Right lobe of liver (tissue), 6 donors: Measurements from ENCODE around the gene UBASH3B. TPM values are rescaled to one million over a fixed set of nuclear protein-coding genes. Genes with fewer than 3 reads are reported as not detected.

ENCODE experiments used
- ATAC-seq, 4 donors: fragments of 200-7000 bp; cut with Tn5 transposase; one replicate each; pipeline ENCODE4 v1.9.1; 2020; ENCODE audit warnings: mild to moderate bottlenecking in 4 of 4, moderate library complexity in 4 of 4
- DNase-seq, 3 donors: peaks; one replicate each; pipeline ENCODE4 v3.0.0-alpha.2; 2020
- H3K27ac ChIP-seq, 3 donors: fragments of 200-600 bp; one replicate each; pipeline ENCODE4 v1.8.0; 2022
- H3K27me3 ChIP-seq, 2 donors: fragments of 200-600 bp; one replicate each; pipeline ENCODE4 v1.8.0; 2022
- H3K36me3 ChIP-seq, 4 donors: fragments of 200-600 bp; sonication (generic) in 1 of 4; one replicate each; pipeline versions ENCODE4 v1.5.1 to v1.8.0; 2017 to 2022; ENCODE audit warnings: control low read depth in 1 of 4
- H3K4me1 ChIP-seq, 4 donors: fragments of 200-600 bp; sonication (generic) in 1 of 4; one replicate each; pipeline versions ENCODE4 v1.5.1 to v1.8.0; 2017 to 2022; ENCODE audit warnings: control low read depth in 1 of 4
- H3K4me3 ChIP-seq, 3 donors: fragments of 200-600 bp; one replicate each; pipeline ENCODE4 v1.8.0; 2022
- H3K9me3 ChIP-seq, 4 donors: fragments of 200-600 bp; sonication (generic) in 1 of 4; one replicate each; pipeline versions ENCODE4 v1.5.1 to v1.8.0; 2017 to 2022; ENCODE audit warnings: control low read depth in 1 of 4
- POLR2A ChIP-seq: fragments of 450-650 bp; IDR thresholded peaks from one replicate; pipeline ENCODE4 v1.6.1; 2017; ENCODE audit warnings: antibody characterized with exemption, mild to moderate bottlenecking
- WGBS: methylation state at CpG from one replicate; pipeline ENCODE4 v1.1.6; 2018; ENCODE audit warnings: low coverage, low lambda C conversion rate; ENCODE audit not compliant: insufficient coverage; ENCODE audit errors: missing lambda C conversion rate; 5-methylcytosine and 5-hydroxymethylcytosine counted together
- intact Hi-C, 2 donors: fragments of 100-400 bp; cut with DNase I; formaldehyde crosslinking; loops; one replicate each; pipeline versions ENCODE4 v1.11.2 to v1.14.1; 2022
- total RNA-seq, 6 experiments: library from RNA; depleted of rRNA in 2 of 6; stranded (reverse); fragments of >200 nt in 2 of 6; fragmentation: NEBNext Ultra II Directional in 3 of 6; extraction: Animal tissue kit (Norgen Biotek cat#: 25700) in 3 of 6; gene quantifications; one replicate each; pipeline versions ENCODE4 v1.1.0 to v1.2.4, GENCODE V29; 2016 to 2023
- TF ChIP-seq, protein P1 (sequence below), 4 donors: fragments of 200-600 bp in 3 of 4; fragments of 450-650 bp in 1 of 4; IDR thresholded peaks; one replicate each; pipeline versions ENCODE4 v1.5.1 to v1.8.0; 2016 to 2022; ENCODE audit warnings: antibody characterized with exemption in 4 of 4, mild to moderate bottlenecking in 2 of 4
- donor health status: DM: no; HTN: yes; CAD: no.
- donor health status: DM: no; HTN: no; CAD: no.
- donor health status: DM: no; HTN: no; CAD: no.
- donor health status: DM: no; HTN: yes; CAD: no.
- donor health status: DM: no; HTN: yes; CAD: no.

The UBASH3B gene
- total RNA-seq, 6 experiments from 2014 or later, result 1.7 to 10.5 (median 2.4) TPM

DNA sequence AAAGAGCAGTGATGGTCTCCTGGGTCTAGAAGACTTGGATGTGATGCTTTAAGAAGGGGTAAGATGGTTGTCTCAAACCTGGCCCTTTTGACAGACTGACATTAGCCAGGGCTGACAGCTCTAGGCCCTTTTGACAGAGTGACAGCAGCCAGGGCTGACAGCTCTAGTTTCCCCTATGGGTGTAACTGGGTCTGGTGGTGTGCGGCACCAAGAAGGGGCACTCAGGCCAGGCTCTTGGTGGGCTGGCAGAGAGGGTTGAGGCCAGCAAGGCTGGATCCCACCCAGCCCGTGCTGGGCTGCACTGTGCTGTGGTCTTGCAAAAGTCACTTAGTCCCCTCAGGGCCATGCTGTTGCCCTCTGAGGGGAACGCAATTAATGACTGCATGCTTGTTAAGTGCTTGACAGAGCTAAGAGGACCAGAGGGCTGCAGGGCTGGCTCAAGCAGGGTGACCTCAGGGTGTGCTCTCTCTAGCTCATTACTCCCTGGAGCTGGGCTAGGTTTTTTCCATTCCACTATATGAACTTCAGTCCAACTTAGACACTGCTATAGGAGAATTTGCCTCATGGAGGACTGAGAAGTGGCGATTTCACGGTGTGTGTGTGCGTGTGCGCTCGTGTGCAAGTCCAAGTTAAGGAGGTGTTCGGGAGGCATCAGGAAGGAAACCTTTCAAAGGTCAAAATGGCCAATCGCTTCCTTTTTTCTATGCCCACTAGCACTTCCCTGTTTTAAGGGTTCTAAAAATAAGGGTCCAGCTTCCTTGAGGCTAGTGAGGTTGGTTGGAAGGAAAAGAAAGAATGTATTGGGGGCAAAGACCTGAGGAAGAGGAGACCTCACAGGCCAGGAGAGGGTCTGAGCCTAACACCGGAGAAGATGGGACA is 4.4 kb downstream of the UBASH3B start:
- Histone ChIP-seq H3K27me3 (no peaks in the 10 kb centered on the region), H3K9me3 (no peaks in the 10 kb centered on the region), H3K27ac (no peak overlapping the region), H3K36me3 (no peaks in the 10 kb centered on the region), H3K4me1 (peaks cover 0 to 9% (median 4%) of the 10 kb centered on the region in 4 donors), H3K4me3 (no peak overlapping the region)
- intact Hi-C loops, result no loop called here
- TF ChIP-seq POLR2A, result no peak
- TF ChIP-seq, protein P1, sequence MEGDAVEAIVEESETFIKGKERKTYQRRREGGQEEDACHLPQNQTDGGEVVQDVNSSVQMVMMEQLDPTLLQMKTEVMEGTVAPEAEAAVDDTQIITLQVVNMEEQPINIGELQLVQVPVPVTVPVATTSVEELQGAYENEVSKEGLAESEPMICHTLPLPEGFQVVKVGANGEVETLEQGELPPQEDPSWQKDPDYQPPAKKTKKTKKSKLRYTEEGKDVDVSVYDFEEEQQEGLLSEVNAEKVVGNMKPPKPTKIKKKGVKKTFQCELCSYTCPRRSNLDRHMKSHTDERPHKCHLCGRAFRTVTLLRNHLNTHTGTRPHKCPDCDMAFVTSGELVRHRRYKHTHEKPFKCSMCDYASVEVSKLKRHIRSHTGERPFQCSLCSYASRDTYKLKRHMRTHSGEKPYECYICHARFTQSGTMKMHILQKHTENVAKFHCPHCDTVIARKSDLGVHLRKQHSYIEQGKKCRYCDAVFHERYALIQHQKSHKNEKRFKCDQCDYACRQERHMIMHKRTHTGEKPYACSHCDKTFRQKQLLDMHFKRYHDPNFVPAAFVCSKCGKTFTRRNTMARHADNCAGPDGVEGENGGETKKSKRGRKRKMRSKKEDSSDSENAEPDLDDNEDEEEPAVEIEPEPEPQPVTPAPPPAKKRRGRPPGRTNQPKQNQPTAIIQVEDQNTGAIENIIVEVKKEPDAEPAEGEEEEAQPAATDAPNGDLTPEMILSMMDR (IDR thresholded peaks at IDR 0.05), result no peak
- 50% methylated on average over 7 of the region's 11 CpGs for WGBS
- no peak for DNase-seq
- no peak for ATAC-seq

DNA sequence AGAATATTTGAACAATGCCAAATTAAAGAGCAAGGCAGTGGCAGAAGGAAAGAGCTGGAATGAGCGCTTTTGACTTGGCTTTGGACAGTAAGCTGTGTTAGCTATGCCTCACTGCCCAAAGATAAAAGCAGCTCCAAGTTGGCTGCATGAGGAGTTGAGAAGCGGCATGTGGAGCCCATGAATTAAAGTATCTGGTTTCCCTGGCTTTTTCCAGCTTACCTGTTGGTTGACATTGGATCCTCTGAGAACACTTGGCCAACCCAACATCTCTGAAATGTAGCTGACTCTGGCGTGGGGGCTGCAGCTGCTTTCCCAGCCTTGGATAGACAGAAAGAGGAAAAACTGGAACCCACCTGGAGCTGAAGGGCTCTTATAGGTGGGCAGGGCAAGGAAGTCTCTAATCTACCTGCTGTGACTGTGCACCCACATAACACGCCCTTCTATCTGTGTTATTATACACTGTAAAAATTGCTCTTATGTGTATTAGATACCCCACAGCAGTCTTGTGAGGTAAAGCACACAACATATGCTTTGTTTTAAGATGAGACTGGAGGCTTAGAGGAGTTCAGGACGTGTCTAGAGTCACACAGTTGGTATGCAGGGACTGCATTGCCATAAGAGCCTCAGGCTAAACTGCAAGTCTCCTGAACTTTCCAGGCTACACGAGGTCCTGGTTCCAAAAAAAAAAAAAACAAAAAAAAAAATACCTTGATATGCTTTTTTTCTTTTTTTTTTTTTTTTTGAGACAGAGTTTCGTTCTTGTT is 5.8 kb downstream of the UBASH3B start:
- Histone ChIP-seq H3K27me3 (no peaks in the 10 kb centered on the region), H3K4me1 (peaks cover 0 to 7% (median 1%) of the 10 kb centered on the region in 4 donors), H3K4me3 (no peak overlapping the region), H3K36me3 (no peaks in the 10 kb centered on the region), H3K27ac (no peak overlapping the region), H3K9me3 (no peaks in the 10 kb centered on the region)
- no peak for DNase-seq
- TF ChIP-seq POLR2A, result no peak
- TF ChIP-seq, protein P1 (IDR thresholded peaks at IDR 0.05), result no peak
- intact Hi-C loops, result no loop called here
- 64% methylated on average over 6 of the region's 7 CpGs for WGBS
- no peak for ATAC-seq

DNA sequence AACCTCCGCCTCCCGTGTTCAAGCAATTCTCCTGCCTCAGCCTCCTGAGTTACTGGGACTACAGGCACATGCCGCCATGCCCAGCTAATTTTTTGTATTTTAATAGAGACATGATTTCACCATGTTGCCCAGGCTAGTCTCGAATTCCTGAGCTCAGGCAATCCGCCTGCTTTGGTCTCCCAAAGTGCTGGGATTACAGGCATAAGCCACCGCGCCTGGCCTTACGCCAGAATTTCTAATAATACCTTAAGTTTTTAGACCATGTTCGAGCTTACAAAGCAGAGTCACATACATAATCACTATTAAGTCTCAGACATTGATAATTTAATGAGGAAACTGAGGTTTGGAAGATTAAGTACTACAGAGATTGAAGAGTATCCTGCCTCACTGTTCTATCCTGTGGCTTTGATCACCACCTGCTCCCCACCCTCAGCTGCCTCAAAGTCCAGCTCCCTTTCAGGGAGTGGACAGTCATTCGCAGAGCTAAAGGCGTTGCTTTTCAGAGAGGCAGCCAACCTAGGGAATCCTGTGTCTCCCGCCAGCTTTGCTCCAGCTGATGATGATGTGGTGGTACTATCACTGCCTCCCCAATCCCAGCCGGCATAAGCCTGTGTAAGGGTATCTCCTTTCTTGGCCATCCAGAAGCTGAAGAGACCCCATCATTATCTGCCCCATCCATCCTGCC is 7.7 kb downstream of the UBASH3B start:
- WGBS, result 71% methylated on average over 9 of the region's 13 CpGs
- DNase-seq (no peak), ATAC-seq (no peak)
- no peak overlapping the region for H3K27ac ChIP-seq
- no peaks in the 10 kb centered on the region for H3K36me3 ChIP-seq
- intact Hi-C loops, result no loop called here
- no peak overlapping the region for H3K4me3 ChIP-seq
- no peaks in the 10 kb centered on the region for H3K9me3 ChIP-seq
- H3K4me1 ChIP-seq, result no peaks in the 10 kb centered on the region
- no peaks in the 10 kb centered on the region for H3K27me3 ChIP-seq
- TF ChIP-seq, protein P1 (IDR thresholded peaks at IDR 0.05), result no peak
- TF ChIP-seq POLR2A, result no peak

DNA sequence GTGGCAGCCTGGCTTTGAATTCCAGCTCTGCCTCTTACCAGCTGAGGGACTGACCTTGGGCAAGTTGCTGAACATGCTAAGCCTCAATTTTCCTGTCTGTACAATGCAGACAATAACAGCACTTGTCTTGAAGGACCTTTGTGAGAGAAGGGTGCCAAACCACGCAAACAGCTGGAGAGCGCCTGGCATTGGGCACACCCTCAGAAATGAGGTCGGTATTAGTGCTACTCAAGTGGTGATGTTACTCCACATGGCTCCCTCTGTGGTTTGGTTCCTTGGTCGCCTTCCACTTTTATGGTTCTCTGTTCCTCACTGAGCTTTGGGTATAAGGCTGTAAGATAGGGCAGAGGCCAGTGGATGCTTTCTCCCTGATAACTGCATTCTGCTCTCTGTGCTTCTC is 8.2 kb downstream of the UBASH3B start:
- no peak for TF ChIP-seq POLR2A
- TF ChIP-seq, protein P1 (IDR thresholded peaks at IDR 0.05), result no peak
- no peak for ATAC-seq
- intact Hi-C loops, result no loop called here
- Histone ChIP-seq H3K9me3 (no peaks in the 10 kb centered on the region), H3K27ac (no peak overlapping the region), H3K27me3 (no peaks in the 10 kb centered on the region), H3K4me1 (no peaks in the 10 kb centered on the region), H3K36me3 (no peaks in the 10 kb centered on the region), H3K4me3 (no peak overlapping the region)
- no peak for DNase-seq
- WGBS, result 34% methylated on average over 3 of the region's 4 CpGs
